Stimulated activated naive CD8-positive, alpha-beta T cell treated with anti-CD3 and anti-CD28 coated beads, Interleukin-15, Interleukin-2, amounts not matched to agents 100 U/mL and 50 U/mL, for 24 hours (primary cell): ENCODE results near the gene YTHDF1.
A peak's percentile ranks its signal among the peaks of the same experiment; 100 is the strongest.

Source experiments
- ATAC-seq: fragments of 150-1000 bp; cut with Tn5 transposase; one replicate; pipeline ENCODE4 v1.10.0; 2021
- DNase-seq: peaks from one replicate; pipeline ENCODE4 v3.0.0; 2021

The YTHDF1 gene

DNA sequence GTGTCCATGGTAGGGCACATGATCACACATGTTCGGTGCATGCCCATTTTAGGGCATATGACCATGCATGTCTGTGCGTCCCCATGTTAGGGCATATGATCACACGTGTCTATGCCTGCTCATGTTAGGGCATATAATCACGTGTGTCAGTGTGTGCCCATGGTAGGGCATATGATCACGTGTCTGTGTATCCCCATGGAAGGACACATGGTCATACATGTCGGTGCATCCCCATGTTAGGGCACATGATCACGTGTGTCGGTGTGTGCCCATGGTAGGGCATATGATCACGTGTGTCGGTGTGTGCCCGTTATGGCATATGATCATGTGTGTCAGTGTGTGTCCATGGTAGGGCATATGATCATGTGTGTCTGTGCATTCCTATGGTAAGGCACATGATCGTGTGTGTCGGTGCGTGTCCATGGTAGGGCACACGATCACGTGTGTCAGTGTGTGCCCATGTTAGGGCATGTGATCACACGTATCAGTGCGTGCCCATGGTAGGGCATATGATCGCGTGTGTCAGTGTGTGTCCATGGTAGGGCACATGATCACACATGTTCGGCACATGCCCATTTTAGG lies 30.6 kb downstream of the YTHDF1 start:
- ATAC-seq, result no peak
- no peak for DNase-seq

DNA sequence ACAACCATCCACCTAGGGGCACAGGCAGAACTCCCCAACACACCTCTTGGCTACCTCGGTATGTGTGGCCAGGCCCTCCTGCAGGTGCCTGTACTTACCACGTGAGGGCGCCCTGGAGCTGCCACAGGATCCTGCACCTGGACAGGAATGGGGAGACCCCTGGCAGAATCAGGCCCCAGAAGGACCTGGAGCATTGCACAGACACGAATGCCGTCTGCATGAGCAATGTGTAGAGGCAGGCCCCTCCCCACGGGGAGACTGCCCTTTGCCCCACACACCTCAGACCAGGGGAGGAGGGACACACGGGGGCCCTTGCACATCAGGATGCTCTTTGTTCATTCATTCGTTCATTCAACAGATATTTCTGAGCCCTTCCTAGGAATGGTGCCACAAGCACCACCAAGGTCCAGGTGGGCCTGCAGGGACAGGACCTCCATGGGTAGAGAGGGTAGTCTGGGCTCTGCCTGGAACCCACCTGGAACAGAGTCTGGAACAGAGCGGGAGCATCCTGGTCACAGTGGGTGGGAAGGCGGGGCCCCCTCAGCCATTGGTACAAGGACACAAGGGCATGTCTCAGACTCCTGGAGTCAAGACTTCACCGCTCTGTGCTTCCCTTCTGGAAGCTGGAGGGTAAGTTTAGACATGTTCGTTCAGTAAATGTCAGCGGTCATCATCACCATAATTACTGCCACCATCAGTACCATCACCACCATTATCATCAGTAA lies 32.3 kb downstream of the YTHDF1 start:
- DNase-seq (peak; percentile 70), ATAC-seq (peak; percentile 48)

DNA sequence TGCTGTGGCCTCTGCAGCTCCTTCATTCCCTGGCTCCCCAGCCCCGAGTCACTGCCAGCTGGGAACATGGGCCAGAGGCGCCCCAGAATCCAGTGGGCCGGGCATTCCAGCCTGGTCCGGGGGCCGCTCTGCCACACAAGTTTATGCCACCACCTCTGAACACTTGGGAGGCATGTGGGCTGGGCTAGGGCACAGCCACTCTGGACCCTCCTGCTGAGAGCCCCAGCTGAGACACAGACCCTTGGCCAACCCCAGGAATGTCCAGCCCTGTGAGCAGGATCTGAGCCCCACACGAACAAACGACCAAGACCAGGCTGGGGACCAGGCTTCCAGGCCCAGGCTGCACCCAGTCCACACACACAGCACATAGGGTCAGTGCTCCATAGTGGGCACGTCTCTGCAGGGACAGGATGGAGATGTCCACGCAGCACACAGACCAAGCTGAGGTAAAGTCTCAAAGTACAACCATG lies 33.0 kb downstream of the YTHDF1 start:
- ATAC-seq (no peak), DNase-seq (no peak)

DNA sequence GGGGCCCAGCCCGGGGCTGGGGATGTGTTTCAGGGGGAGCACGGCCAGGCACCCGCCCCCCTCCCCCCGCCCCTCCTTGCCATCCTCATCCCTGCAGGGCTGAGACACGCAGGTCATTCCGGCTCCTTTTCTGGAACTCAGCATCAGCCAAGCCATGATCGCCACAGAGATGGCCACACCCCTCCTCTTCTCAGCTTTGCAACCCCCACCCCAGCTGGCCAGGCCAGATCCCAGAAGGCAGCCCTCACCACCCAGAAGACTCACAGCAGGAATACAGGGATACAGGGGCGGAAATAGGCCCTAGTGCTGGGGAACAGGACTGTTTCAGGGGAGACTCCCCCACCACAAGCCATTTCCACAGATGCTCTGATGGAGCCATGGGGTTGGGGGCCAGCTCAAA lies 33.5 kb downstream of the YTHDF1 start:
- ATAC-seq (no peak), DNase-seq (no peak)

DNA sequence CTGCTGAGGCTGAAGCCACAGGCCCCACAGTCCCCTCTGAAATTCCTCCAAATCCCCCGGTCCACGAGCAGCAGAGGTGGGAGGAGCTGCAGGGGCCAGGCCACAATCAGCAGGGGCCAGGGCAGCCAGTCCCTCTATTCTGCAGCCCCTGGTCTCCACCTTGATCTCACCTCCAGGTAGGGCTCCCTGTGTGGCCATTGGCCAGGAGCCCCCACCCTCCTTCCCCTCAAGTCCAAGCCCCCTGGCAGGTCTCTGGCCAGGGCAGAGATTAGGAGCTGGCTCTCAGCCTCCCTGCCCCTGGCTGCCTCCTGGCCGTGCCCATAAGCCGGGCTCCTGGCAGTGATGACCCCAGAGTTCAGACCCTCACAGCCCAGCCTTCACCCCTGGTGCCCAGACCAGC lies 34.7 kb downstream of the YTHDF1 start:
- DNase-seq, result no peak

DNA sequence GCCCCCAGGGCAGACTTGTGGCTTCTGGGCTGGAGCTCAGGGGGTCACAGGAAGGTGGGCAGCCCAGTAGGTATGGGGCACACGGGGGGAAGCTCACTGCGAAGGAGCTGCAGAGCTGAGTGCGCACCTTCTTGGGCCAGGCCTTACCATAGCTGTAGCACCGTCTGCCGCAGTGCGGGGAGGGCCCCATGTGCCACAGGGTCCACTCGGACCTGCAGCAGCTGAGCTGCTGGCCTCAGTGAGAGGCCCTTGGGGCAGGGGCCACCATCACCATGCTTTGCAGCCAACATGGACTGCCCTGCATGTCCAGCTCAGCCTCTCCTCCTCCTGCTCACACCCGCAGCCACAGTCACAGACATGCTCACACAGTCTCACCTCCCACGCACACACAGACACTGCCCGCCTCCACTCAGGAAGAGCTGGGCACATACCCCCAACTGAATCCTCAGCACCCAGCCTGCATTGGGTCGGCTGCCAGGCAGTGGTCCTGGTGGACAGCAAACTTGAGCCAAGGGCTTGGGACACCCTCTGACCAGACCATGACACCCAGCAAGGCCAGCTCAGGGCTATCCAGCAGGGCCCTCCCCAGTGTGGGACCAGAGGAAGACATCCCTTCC lies 35.3 kb downstream of the YTHDF1 start:
- no peak for ATAC-seq

More for the DNA sequence above, 34.7 kb downstream of the YTHDF1 start:
- ATAC-seq, result no peak

DNA sequence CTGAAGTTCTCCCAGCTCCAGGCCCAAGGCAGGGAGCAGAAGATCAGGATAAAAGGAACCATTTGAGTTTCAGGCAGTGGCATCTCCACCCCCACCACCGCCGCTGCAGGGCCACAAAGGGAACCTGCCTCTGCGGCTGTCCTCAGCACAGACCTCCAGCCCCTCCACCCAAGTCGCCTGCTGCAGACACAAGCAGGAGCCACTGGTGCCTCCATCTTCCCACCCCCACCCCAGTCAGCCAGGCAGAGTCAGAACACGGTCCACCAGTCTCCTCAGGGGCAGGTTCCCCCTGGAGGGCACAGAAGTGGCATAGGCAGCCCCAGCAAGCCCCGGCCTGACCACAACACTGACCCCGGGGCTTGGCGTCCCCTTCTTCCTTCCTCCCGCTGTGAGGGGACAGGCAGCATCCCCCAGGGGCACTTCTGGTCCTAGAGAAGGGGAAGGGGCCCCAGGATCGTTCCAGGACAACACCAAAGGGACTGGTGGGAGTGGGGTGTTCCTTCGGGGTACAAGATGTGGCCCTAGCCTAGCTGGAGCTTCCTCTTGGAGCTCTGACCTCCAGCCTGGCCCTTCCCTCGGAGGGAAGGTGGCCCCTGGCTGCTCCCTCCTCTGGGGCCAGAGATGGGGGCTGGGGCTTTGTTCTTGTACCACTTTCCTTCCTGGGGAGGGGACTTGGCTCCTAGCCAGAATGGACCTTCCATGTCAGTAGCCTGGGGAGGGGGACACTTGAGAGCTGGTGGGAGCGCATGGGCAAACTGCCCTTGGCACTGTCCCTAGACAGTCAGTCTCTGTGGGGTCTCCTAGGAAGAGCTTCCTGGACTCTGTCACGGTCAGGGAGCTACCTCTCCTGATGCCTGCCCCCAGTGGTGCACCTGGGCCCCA lies 36.0 kb downstream of the YTHDF1 start:
- no peak for DNase-seq
- no peak for ATAC-seq

More for the DNA sequence above, 35.3 kb downstream of the YTHDF1 start:
- DNase-seq, result no peak

DNA sequence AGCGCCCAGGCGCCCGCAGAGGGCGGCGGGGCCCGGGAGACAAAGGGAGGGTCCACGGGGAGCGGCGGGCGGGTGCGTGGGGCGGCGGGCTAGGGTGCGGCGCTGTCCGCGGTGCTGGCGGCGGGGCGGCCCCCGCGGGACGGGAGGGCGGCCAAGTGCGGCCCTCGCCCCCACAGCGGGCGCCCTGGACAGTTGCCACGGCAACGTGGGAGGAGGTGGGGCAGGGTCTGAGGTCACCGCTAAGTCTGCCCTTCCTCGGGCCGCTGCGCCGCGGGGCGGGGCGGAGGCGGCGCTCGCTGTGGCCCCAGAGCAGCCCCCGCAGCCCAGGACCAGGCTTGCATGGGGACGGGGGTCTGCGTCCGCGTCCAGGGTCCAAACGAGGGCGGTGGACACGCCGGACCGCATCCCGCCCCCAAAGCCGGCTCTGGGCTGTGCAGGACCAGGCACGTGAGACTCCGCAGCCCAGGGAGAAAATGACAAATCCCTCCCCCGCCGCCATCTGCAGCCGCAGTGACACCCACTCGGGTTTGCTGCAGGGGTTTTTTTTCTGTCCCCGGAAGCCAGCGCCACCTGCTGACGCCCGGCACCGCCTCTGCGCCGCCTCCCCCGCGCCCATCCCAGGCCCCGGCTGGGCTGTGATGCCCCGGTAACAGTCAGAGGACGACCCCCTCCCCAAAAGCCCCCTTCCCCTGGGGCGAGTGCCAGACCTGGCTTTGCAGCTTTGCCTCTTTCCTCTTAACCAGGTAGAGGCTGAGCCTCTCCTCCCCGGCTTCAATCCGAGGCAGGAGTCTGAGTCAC lies 36.8 kb downstream of the YTHDF1 start:
- ATAC-seq (peak; percentile 12), DNase-seq (peak; percentile 73)

DNA sequence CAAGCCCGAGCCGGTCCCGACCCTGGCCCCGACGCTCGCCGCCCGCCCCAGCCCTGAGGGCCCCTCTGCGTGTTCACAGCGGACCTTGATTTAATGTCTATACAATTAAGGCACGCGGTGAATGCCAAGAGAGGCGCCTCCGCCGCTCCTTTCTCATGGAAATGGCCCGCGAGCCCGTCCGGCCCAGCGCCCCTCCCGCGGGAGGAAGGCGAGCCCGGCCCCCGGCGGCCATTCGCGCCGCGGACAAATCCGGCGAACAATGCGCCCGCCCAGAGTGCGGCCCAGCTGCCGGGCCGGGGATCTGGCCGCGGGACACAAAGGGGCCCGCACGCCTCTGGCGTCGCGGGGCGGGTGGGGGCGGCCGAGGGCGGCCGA lies 37.5 kb downstream of the YTHDF1 start:
- DNase-seq, result no peak
- ATAC-seq, result no peak

DNA sequence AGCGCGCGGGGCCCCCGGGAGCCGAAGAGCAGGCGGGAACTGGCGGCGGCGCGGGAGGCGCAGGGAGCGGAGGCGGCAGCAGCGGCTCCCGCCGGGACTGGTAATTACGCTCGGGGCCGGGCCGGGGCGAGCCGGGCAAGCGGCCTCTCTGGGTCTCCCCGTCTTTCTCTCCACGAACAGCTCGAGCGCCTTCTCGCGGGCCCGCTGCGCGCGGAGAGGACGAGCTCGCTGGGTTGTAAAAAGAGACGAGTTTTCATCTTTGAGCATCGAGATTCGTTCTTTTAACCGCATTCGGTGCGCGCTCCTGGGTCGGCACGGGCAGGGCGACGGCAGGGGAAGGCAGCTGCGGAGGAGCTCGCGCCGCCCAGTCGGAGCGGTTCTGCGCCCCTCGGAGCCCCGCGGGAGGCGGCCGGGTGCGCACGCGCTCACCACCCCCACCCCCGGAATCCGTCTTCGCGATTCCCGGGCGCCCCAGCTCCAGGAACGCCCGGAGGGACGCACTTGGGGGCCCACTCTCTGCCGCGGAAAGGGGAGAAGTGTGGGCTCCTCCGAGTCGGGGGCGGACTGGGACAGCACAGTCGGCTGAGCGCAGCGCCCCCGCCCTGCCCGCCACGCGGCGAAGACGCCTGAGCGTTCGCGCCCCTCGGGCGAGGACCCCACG lies 38.0 kb downstream of the YTHDF1 start:
- ATAC-seq, result no peak
- DNase-seq, result no peak

DNA sequence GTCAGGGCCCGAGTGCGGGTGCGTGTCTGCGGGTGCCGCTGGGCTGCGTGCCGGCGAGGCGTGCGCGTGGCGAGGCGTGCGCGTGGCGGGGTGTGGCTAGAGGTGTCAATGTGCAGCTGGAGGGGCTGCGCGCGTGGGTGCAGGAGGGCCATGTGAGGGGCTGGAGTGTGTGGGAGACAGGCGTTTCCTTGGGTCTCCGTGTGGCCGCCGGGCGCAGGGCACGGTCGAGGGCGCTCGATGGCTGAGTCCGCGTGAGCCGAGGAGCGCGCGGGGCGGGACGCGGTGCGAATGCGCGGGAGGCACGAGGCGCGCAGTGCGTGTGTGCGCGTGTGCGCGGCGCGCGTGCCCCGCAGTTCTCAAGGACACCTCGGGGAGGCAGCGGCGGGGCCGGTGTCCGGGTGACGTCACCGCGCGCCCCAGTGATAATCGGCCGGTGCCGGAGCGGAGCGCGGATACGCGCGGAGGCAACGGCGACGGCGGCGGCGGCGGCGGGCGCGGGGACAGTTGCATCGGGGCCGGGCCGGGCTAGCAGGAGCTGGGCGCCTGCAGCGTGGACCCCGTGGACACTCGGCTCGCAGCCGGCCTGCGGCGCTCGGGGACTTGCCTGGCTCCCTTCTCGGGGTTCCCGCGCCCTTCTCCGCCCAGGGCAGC lies 38.7 kb downstream of the YTHDF1 start:
- ATAC-seq (no peak), DNase-seq (peak; percentile 54)

DNA sequence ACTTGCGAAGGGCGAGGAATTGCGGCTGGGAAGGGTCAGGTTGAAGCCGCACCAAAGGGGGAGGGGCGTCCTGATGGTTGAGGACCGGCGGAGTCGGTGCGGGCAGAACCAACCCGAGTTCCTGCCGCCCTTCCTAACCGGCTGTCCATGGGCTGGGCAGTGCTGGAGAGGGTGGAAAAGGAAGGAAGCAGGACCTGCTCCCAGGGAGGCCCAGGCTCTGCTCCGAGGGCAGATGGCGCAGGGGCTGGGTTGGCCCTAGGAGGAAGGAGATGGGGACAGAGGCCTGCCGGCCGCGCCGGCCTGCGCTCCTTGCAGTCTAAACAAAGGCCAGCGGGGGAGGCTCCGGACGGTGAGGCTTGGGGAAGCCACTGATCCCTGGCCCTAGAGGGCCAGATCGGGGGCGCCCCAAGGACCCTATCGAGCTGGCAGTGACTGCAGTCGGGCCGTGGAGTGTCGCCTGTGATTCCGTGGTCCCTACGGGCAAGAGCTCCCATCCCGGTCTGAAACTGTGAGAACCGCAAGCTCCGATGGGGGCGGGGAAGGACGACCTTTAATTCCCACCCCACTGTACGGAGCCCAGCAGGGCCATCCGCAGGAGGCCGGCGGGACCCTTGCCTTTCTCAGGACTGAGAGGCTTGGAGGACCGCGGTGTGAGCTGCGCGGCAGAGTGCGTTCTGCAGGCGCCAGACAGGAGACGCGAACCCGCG lies 39.4 kb downstream of the YTHDF1 start:
- ATAC-seq (no peak), DNase-seq (no peak)

DNA sequence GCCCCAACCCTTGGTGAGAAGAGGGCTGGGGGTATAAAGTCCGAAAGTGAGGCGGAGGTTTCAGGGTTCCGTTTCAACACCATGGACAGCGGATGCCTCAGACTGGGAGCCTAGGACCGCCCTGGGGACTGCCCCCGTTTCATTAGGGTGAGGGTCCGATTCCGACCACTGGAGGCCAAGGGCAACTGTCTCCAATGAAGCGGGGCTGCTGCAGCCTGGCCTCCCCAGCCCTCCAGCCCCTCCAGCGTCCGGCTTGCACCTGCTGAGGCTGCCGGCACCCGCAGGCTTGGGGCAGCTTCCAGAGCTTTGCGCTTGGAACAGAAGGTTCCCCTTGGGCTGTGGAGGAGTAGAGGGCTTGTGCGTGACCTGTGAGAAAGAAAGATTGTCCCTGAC lies 39.9 kb downstream of the YTHDF1 start:
- no peak for ATAC-seq
- no peak for DNase-seq

DNA sequence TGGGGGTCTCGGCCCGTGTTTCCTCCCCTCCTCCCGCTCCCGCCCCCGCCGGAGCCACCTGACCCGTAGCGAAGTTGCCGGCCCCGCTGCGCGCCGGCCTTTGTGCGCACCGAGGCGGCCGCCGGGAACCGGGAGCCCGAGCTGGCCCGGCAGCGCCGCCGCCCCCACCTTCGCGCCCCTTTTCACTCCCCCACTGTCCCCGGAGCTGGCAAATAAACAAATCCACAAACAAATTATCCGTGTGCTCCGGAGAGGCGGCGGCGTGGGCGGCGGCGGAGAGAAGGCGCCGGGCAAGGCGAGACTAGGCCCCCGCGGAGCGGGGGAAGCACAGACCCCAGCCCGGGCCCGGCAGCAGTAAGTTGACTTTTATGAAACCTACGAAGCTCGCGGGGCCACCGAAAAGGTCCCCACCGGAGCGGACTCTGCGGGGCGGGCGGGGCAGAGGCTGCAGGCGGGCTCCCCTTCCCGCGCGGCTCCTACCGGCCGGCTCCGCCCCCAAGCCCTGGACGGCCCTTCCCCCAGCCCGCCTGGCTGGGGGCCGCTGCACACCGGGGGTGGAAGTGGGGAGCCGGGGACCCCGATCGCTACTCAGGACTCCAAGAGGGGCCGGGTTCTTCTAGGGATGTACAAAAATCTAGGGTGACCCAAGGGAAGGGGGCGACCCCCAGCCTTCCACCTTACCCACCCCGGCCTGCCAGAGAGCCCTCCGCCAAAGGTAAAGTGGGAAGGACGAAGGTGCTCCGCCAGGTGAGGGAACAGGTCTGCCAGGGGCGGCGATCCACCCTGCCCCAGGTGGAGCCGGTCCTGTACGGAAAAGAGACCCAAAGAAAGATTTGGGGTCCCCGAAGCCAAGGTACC lies 40.7 kb downstream of the YTHDF1 start:
- DNase-seq (no peak), ATAC-seq (no peak)

DNA sequence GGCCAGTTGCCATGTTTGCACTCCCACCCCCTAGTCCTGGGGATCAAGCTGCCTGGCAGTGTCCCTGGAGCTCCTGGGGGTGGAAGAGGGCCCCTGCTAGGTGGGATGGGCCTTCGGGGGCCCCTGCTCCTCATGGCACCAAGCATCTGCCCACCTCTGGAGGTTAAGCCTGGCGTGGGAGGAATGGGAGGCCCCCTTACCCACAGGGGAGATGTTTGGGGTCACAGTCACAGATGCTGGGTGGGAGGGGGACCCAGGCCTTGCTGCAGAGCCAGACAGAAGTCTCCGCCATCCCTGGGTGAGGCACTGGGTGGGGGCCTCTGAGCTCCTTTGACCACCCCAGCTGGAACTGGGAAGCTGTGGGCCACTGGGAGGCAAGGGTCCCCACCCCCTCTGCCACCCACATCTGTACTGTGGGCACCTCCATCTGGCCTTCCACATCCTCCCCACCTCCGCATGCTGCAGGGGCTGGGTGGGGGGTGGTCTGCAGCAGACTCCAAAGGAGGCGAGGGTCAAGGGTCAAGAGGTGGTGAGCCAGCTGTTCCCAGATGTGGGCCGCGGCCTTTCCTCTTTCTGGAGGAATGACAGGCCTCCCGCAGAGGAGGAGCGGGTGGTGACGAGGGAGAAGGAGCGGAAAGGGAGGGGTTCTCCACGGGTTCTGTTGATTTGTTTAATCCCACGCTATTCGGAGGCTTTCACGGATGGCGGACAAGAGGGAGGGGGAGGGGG lies 41.5 kb downstream of the YTHDF1 start:
- ATAC-seq, result no peak

DNA sequence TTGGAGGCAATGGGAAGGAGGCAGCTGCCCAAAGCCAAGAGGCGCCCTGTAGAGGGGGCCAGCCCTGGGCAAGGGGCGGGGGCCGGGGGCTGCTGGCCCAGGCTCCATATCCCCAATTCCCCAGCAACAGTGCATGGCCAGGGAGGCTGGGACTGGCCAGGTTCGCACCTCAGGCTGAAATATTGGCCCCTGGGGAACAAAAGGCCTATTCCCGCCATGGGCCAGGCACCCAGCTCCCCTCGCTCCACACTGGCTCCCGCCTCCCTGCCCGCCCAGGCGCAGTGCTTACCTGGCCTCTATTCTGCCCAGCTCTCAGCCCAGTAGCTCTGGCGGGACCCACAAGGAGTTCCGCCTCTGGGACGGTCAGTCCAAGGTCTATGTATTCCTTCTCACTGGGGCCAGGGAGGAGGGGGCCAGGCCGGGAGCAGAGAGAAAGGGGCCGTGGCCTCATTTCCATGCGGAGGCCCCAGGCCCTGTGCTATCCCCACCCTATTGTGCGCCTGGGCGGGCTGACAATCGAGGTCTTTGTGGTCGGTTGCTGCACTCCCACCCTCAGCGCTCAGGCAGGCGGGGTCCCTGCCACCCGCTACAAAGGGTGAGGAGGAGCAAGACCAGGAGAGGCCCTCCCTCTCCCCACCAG lies 42.3 kb downstream of the YTHDF1 start:
- DNase-seq (no peak), ATAC-seq (no peak)

More for the DNA sequence above, 41.5 kb downstream of the YTHDF1 start:
- DNase-seq, result no peak

DNA sequence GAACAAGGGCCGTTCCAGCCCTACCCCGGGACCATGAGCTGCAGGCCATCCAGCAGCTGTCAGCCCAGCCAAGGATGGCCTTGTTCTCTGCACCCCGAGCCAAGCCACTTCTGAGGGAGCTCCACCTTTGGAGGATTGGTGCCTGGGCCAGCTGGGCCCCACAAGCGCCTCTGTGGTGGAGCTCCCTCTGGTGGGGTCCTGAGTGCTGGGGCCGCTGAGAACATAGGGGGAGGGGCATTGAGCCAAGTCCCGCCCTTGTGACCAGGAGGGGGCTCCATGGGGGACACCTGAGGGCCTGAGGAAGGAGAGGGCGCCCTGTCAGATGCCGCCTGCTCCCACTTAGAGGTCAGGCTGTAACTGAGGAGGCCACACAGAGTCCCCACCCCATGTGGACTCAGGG lies 43.2 kb downstream of the YTHDF1 start:
- DNase-seq (peak; percentile 31), ATAC-seq (no peak)

DNA sequence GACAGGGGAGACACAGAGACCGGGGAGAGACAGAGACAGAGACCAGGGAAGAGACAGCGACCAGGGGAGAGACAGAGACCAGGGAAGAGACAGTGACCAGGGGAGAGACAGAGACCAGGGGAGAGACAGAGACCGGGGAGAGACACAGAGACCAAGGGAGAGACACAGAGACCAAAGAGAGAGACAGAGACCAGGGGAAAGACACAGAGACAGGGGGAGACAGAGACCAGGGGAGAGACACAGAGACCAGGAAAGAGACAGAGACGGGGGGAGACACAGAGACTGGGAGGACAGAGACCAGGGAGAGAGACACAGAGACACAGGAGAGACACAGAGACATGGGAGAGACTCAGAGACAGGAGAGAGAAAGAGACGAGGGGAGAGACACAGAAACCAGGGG lies 43.9 kb downstream of the YTHDF1 start:
- no peak for DNase-seq
- no peak for ATAC-seq
